HG03439 (cell line): ENCODE data around the gene LRIG1.

Source experiments
- ATAC-seq: cut with Tn5 transposase; IDR thresholded peaks from one replicate; pipeline ENCODE4 v1.9.1; 2021; ENCODE audit warnings: mild to moderate bottlenecking, moderate library complexity; ENCODE audit not compliant: unreplicated experiment

Gene LRIG1

DNA sequence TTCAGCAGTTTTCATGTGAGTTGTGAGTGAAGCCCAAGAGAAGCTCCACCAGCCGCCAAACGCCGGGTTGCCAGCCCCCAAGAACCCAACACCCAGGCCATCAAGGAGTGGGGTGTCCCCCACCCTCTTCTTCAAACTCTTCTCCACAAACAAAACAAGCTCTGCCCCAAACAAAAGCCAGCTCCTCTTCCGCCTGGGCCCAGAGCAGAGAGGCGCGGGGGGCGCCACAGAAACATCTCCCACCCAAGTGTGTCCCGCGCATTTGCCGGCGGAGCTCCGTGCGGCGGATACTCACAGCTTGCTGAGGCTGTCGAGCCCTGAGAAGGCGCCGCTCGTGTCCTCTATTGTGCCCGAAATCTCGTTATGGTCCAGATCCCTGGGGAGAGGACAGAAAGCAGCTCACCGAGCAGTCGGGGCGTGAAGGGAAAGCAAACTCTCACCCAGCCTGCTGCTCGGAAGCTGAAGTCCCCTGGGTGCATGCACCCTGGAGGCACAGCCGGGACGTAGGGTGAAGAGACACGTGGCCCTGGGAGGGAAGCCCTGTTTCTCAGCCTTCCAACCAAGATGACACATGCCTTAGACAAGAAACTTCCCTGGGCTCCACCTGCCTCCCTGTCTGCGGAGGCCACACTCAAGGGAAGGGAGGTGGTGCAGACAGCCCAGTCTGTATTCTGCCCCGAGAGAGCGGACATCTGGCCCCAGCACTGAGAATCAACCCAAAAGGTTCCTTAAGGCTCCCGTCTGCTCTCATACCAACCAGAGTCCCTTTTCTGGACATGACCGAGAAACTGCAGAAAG is 95.7 kb downstream of the LRIG1 start:
- no peak for ATAC-seq

- ATAC-seq, result no peak
Observed at GRCh38 chr3:66404197-66404596, 96.6 kb downstream of the LRIG1 start.

DNA sequence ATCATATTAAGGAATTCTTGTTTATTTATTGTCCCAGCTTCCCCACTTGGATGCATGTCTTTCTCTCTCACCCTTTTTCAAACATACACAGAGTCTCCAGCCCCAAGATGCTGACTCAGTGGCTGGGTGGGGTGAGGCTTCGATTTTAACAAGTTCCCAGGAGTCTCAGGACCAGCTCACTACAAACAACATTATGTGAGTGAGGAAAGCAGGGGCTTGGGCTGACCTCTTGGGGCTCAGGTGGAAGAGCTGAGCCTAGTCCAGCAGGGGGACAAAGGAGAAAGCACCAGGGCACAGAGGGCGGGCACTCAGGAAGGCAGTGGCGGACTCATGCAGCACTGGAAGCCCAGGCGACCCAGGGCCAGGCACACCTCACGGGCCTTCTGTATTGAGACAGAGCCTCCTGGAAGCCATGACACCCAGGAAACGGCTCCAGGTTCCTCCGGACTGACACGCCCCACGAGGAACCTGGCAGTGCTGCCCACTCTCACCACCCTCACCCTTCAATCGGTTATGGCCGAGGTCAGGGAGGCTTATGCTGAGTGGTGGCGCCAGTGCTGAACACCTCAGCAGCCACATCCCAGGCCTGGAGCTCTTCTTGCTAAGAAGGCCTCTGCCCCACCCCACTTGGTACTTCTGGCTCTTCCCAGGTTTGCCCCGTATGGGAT is 97.4 kb downstream of the LRIG1 start:
- no peak for ATAC-seq

- no peak for ATAC-seq
Observed at GRCh38 chr3:66402596-66403290, 98.1 kb downstream of the LRIG1 start.

GRCh38 chr3:66401675-66402491 is 98.9 kb downstream of the LRIG1 start:
- no peak for ATAC-seq

- ATAC-seq, result no peak
Observed at GRCh38 chr3:66401157-66401550, 99.7 kb downstream of the LRIG1 start.

DNA sequence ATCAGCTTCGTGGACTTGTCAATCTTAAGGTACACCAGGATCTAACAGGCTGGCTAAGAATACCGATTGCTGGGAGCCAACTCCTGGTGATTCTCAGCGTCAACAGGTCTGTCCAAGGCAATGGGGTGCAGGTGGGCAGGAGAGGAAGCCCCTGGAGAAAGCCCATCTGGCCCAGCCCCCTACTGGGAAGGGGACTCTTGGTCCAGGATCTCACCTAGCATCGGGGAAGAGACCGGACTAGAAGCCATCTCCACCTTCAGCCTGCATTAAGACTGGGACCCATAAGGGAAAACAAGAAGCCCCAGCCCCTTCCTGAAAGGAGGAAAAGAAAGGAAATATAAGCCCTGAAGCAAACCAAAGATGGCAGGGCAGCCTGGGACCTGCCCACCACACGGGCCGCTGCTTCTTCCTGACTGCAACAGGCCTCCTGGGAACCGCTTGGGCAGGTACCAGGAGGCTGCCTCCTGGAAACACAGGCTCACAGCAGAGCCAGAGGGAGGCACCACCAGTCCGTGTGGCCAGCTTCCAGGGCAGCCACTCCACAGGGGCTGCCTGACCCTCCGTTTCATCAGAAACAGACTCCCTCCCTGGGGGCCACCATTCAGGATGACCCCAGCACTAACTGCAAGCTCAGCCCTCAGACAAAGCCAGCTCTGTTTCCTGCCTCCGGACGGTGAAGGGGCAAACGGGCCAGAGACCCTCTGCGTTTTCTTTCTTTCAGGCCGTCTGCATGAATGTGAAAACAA is 100.2 kb downstream of the LRIG1 start:
- no peak for ATAC-seq

DNA sequence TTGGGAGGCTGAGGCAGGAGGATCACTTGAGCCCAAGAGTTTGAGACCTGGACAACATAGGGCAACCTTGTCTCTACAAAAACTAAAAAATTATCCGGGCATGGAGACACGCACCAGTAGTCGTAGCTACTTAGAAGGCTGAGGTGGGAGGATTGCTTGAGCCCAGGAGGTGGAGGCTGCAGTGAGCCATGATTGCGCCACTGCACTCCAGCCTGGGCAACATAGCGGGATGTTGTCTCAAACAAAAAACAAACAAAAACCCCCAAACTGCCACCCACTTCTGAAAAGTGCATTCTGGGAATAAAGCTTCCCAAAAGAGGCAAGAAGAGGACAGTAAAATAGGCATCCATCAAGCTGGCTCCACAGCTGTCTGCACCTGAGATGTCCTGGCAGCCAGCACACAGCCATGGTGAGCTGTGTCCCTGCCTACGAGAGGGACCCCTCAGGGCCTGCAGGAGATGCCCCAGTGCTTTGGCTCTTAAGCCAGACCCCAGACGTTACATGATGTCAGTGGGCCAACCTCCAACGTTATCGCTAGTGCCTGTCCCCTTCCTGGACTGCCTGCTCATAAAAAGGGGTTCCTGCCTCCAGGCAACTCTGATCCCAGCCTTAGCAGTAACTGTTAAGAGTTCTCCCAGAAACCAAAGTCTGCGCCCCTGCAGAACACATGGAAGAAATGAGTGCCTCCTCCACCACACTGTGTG is 101.1 kb downstream of the LRIG1 start:
- no peak for ATAC-seq

DNA sequence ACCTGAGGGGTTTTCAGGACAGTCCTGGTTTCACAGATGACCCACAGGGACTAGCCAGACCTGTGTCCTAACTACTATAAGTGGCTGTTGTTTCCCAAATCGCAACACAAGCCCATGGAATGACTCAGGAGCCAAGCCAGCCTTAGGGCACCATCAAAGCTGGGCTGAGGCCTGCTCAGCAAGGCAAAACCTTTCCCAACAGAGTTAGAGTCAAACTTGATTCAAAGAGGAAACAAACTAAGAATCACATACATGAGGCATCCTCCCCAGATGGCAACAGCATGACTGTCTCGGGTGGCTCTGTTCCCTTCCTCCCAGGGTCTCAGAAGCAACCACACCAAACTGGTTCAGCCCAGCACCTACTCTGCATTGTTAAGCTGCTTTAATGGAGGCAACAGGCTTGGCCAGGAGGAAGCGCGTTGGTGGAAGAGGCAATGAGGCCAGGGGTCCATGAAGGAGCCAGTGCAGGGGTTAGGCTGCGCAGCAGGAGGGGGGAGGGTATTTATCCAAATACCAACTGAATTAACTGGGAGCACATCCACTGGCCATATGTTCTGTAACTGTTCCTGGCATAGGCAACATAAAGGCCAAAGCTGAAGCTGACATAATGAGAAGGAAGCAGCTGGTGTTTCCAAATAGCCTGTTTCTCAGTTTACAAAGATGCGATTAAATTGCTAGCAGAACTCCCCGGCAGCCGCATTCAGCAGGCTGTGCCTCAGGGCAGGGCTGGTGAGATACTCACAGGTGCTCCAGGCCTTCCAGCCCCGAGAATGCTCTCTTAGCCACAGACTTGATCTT is 102.4 kb downstream of the LRIG1 start:
- ATAC-seq, result no peak

- ATAC-seq, result no peak
Observed at GRCh38 chr3:66397745-66398144, 103.1 kb downstream of the LRIG1 start.

DNA sequence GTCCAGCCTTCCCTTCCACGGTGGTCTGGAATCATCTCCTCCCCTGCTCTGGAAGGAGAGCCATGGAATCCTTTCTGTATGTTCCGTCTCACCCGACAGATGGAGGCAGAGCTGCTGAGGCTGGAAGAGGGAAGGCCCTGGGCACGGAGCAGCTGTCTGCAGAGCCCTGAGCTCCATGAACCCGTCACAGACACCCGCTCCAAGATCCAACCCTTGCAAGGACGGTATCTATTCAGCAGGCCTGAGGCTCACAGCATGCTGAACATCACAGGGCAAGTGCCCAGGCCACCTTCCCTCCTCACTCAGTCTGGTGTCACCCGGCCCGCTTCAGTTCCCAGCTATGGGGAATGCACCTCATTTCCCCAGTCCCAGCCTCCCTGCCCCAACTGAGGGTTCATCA is 103.9 kb downstream of the LRIG1 start:
- no peak for ATAC-seq

- no peak for ATAC-seq
Observed at GRCh38 chr3:66396161-66396760, 104.6 kb downstream of the LRIG1 start.

- no peak for ATAC-seq
Observed at GRCh38 chr3:66395635-66396034, 105.2 kb downstream of the LRIG1 start.

DNA sequence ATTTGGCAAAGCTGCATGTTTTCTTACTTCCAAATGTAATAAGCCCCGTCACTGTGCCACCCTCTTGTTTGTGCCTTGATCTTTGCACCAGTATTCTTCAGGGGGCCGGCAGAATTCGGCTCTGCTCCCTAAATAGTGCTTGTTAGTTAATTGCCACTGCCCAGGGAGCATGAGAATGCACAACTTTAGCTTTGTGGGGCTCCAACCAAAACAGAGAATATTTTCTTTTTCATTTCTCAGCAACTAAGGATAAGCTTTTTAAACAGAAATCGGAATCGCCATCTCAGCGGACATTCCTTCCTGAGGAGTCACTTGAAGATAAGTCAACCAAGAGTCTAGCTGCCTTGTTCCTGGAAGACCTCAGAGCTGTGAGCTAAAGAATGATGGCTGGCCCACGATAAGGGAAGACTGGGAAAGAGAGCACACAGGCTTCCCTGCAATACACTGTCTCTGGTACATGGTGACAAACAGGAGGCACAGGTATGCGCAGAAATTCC is 106.0 kb downstream of the LRIG1 start:
- no peak for ATAC-seq

- no peak for ATAC-seq
Observed at GRCh38 chr3:66394019-66394752, 106.6 kb downstream of the LRIG1 start.

- no peak for ATAC-seq
Observed at GRCh38 chr3:66393333-66394005, 107.4 kb downstream of the LRIG1 start.

DNA sequence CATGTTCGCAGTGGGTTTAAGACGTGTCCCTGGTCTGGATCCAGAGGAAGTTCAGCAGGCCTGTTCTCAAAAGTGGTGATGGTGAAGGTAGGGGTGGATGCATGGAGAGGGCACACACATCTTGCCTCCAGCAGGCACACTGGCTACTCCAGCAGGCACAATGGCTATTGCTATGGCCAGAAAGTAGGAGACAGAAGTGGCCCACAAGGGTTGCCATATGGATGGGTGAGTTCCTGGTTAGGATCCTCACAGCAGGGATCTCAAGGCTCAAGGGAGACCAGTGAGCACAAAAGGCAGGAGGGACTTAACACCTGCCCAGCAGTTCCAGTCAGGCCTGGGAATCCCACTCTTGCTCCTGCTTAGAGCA is 107.9 kb downstream of the LRIG1 start:
- no peak for ATAC-seq
